Measurements from ENCODE around the gene IQSEC1. TPM values are rescaled to one million over a fixed set of nuclear protein-coding genes. Genes with fewer than 3 reads are reported as not detected.

IQSEC1 gene
- total and polyA plus RNA-seq, 9 of the 15 experiments (the other 6 are each of a cell fraction or from before 2014, with no cell fraction given): 0.56 to 39.0 (median 6.8) TPM

- no TSS peak for BruUV-seq (replicated peaks)
- no peaks in the 10 kb centered on the region; the same call in 1 of the 2 replicates for H4K20me1 ChIP-seq (replicated peaks; ENCODE audit: control insufficient read depth, insufficient read depth, low read length)
- ATAC-seq (no peak), DNase-seq (ENCODE audit: extremely low read depth in 1 of 4, low spot score in 3 of 4) (no peak), FAIRE-seq (no peak)
- H3K9me3 ChIP-seq (replicated peaks; ENCODE audit: control insufficient read depth, insufficient read depth, low read depth, low read length): no peaks in the 10 kb centered on the region
- no peaks in the 10 kb centered on the region for H3K9me1 ChIP-seq (ENCODE audit: control insufficient read depth, insufficient read depth, low read length)
- H3K9ac ChIP-seq (ENCODE audit: insufficient read depth in 1 of 2, low read depth in 2 of 2, low read length in 2 of 2): peak overlapping the region in 1 of 2 experiments; percentile 39; a peak in 2 of 4 replicates
- ChIA-PET POLR2A (interaction anchor here (0.7 to 1.2 kb wide), 3 partner anchors 8 to 260 kb away, joined by 3 to 5 read pairs (median 4); no protein-coding TSS in a partner anchor), CTCF (ENCODE audit: low intra/inter-chr PET ratio) (no interaction called here)
- H3K27me3 ChIP-seq (ENCODE audit: control insufficient read depth in 2 of 2, insufficient read depth in 2 of 2, low read length in 2 of 2): no peaks in the 10 kb centered on the region
- TF ChIP-seq TFAP4 (CRISPR knock-in tag; IDR thresholded peaks at IDR 0.05; ENCODE audit: borderline replicate concordance) (peak; percentile 26; the same call in 1 of the 2 replicates), ZNF134 (CRISPR knock-in tag; conservative IDR thresholded peaks at IDR 0.05) (no peak), TCF7L2 (IDR thresholded peaks at IDR 0.05; ENCODE audit: low read depth, low read length) (no peak)
- H3K4me3 ChIP-seq: no peak overlapping the region
- intact Hi-C loops (cut with micrococcal nuclease) (no loop called here), in situ Hi-C loops (cut with MboI) (no loop called here)
- no peaks in the 10 kb centered on the region for H3K79me2 ChIP-seq (ENCODE audit: control insufficient read depth, insufficient read depth, low read length)
- H3K36me3 ChIP-seq (ENCODE audit: control insufficient read depth, insufficient read depth, low read length): peaks cover 90% of the 10 kb centered on the region; the same call in 2 of the 3 replicates
- no peak overlapping the region for H3K4me2 ChIP-seq (ENCODE audit: insufficient read depth, low read length)
- H2AFZ ChIP-seq (ENCODE audit: low read depth, low read length): no peak overlapping the region
- H3K4me1 ChIP-seq (replicated peaks in 1 of 2; ENCODE audit: control insufficient read depth in 2 of 2, insufficient read depth in 2 of 2, low read length in 2 of 2): peaks cover 0 to 38% of the 10 kb centered on the region in 2 experiments; a peak in 3 of 5 replicates
- H3K27ac ChIP-seq (ENCODE audit: extremely low read depth, low read depth, low read length): no peak overlapping the region
- WGBS (ENCODE audit: insufficient coverage, low coverage, missing lambda C conversion rate): 87% methylated on average over 21 of the region's 21 CpGs
Measured at GRCh38 chr3:12905316-12906071, 167.7 kb downstream of the IQSEC1 start.
